Measurements from ENCODE around the gene CRYAA.

CRYAA gene

DNA sequence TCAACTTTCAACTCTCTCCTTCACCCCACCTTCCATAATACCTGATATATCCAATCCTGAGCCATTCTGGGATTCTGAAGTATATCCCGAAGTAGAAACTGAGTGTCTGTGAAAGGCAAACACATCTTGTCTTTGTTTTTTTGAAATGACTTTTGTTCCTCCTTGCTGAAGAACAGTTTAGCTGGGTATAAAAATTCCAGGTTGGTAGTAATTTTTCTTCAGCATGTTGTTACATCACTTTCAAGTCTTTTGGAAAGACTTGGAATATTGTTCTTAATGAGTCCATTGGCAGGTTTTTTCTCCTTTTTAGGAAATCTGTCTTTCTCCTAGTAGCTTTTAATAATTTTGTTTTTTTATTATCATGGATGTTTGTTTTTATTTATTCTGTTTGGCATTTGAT, 32.7 kb downstream of the CRYAA start:
- H3K4me3 ChIP-seq (ENCODE audit: low read depth, low read length), result no peak overlapping the region

DNA sequence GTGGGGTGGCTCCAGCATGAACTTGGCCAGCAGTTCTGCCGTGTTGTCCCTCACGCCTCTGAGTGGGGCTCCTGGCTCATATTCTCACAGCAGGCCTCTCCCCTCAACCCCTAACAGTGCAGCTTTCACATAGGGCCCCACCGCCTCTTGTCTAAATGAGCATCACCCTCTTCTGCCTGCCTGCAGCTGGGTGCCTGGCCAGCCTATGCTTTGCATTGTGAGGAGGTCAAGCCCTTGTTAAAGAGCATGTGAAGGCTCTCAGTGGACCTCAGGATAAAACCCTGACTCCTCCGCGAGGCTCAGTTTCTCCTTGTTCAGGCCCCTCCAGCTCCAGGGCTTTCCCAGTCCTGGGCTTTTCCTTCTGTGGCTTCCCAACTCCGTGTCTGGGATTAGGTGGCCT, 34.8 kb downstream of the CRYAA start:
- no peak overlapping the region for H3K4me3 ChIP-seq (ENCODE audit: low read depth, low read length)

DNA sequence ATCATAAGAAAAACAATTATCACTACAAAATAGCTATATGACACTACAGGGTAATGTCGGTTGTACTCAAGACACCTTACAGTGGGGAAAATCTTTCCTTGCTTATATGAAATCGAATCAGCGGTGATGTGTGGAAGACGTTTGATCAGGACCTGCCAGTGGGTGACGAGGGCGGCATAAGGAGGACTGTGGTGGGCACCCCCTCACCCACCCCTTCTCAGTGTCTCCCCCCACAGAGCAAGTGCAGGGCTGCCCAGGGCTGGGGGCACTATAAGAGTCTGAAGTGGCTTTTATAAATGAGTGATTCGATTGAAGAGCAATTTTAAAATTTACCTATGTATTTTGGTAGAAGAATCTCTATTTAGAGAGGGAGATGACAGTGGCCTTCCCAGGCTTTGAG, 35.8 kb downstream of the CRYAA start:
- no peak overlapping the region for H3K4me3 ChIP-seq (ENCODE audit: low read depth, low read length)

DNA sequence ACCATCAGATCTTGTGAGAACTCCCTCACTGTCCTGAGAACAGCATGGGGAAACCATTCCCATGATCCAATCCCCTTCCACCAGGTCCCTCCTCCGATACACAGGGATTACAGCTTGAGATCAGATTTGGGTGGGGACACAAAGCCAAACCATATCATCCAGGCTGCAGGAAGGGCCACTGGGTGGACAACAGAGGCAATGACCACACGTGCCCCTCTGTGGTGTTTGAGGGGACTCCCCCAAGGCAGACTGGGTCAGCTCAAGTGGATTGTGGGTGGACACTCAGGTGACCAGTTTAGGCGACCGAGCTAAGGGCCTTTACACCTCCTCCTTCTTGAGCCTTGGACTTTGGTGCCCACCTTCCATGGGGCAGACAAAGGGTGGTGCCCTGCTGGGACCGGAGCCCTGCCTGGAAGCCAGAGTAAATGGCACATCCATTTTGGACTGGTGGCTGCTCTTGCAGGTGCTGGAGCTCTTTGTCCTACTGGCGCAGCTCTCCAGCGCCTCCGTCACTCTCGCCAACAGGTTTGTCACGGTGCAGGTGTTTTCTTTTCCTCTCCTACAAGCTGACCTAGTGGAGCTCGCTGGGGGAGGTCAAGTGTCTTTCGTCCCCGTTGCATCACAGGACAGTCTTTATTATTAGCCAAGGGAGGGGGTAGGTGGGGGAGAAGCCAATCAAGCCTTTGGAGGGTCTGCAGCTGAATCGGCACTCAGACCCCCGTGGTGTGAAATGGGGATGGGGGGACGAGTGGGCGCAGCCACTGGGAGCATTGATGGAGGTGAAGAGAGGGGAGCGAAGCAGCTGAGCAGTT, 37.6 kb downstream of the CRYAA start:
- H3K4me3 ChIP-seq (ENCODE audit: low read depth, low read length), result no peak overlapping the region

DNA sequence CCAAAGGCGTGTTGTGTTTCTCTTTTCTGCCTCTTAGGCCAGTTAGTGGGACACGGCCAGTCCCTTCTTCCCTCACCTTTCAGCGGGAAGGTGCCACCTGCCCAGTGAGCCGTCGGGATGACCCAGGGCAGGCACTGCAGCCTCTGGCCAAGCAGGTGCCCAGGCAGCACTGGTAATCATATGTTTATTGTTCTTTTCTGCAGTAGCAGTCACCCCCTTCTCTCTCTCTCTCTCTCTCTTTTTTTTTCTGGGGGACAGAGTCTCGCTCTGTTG, 38.2 kb downstream of the CRYAA start:
- no peak overlapping the region for H3K4me3 ChIP-seq (ENCODE audit: low read depth, low read length)

DNA sequence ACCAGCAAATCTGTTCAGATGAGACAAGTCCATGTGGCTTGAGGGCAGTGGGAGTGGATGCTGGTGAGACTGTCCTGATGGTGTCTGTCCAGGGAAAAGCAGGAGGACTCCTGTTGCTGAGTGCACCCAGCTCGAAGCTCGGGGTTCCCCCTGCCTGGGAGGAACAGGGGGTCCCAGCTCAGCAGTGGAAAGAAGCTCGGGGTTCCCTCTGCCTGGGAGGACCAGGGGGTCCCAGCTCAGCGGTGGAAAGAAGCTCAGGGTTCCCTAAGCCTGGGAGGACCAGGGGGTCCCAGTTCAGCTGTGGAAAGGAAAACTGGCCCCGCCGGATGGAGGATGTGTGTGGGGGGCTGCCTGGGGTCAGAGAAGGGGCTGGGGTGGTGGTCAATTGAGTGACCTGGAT, 39.1 kb downstream of the CRYAA start:
- H3K4me3 ChIP-seq (ENCODE audit: low read depth, low read length), result no peak overlapping the region

DNA sequence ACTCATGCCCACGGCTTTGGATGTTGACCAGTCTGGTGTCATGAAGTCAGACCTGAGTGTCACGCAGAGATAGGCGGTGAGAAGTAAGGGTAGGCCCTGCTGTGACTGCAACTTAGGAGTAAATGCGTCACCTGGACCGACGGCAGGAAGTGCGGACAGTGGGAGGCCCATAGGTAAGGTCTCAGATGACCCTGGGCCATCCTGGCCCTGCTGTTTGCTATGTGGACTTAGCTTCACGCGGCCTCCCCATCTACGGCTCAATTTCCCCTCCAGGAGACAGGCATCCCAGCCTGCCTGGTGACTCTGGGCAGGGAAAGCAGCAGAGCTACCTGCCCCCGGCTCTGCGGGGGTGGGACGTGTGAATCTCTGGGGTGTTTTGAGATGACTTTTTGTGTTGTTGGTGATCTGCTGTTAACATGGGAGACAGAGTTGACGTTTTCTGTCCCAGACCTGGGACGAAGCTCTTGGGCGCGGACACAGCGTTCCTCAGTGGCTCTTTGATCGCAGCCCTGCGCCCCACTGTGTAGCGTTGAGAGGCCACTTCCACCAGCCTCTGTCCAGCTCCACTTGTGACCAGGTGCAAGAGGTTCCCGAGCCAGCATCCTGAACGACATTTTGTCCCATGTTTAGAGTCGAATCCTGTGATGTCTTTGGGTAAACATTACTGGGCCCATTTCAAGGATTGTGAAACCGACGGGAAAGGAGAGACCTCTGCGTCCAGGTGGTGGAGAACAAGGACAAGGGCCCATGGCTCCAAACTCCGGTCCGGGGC, 39.9 kb downstream of the CRYAA start:
- H3K4me3 ChIP-seq (ENCODE audit: low read depth, low read length), result no peak overlapping the region

DNA sequence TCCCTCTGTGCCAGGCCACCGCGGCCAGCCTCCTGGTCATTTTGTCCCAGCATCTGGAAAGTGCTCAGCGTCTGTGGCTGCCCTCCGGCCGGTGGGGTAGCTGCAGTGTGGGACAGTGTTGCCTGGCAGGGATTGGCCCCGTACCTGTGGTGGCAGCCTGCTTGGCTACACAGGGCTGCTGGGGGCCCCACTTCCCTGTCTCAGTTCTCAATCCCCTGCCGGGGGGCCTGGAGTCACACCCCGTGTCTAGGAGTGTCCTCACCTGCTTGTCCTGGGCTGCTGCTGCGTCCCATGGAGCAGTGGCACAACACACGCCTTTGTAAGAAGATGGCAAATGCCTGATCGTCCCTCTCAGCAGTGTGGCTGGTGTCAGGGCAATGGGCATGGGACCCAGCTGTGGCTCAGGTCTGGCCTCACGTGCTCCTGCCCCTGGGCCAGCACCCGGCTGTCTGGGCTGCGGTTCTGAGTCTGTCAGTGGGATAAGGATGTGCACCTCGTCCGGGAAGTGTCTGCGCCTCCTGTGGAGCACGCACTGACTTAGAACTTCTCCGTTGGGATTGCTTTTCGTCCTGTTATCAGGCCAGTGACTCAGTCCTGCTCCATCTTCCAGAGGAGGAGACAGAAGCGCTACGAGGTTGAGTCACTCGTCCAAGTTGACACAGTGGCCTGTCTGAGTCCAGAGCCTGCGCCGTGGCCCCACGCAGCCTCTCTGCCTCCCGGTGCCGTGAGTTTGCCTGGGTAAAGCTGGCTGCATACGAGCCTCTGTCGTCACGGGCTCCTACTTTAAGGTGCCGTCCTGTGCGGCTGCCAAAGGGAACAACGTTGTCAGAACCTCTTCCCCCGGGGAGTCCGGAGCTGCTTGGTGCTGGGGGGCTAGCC, 41.0 kb downstream of the CRYAA start:
- no peak overlapping the region for H3K4me3 ChIP-seq (ENCODE audit: low read depth, low read length)

DNA sequence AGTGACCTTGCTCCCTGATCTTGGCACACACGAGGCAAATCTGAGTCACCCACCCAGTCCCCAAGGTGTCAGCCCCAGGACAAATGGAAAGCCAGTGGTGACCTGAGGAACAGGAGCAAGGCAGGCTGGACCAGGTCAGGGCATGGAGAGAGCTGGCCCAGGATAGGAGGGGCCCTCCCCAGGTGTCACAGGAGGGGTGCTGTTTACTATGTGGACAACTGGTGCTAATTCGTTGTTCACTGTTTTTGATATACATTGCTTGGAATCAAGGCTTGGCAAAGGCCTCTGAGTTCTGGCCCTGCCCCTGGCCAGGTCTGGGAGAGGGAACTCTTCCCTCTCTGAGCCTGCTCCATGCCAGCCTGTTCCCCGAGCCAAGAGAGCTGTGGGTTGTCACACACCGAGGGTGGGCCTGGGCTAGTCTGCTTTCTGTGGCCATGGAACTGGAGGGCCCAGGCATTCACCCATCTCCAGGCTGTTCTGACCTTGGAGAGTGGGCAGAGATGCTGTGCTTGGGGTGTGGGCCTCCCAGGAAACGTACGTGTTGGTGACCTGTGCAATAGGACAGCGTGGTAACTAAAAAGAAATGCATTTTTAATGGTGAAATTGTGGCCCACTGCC, 41.8 kb downstream of the CRYAA start:
- no peak overlapping the region for H3K4me3 ChIP-seq (ENCODE audit: low read depth, low read length)

DNA sequence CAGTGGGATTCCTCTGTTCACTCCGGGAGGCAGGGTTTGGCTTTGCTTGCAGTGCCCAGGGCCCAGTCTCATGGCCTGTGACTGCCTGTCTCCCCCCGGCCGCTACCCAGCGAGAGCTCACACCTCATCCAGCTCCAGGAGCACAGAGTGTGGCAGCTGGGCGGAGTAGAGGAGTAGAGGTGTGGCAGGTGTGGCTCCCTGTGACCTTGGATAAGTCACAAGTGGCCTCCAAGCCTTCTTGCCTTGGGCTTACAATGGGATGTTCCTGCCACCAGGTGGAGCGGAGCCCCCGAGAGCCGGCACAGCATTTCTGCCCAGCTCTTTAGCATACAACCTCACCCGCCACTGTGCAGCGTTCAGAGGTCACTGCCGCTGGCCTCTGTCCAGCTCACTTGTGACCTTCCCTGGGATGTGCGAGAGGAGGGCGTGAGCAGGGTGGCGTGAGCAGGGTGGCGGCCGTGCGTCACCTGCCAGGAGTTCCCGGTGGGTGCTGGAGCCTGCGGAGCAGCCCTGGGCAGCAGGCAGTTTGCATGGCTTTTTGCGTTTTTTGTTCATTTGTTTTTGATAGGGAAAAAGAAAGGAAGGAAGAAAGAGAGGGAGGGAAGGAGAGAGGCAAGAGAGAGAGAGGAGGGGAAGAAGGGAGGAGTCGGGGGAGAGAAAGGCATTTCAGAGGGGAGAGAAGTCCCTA, 42.4 kb downstream of the CRYAA start:
- no peak overlapping the region for H3K4me3 ChIP-seq (ENCODE audit: low read depth, low read length)

DNA sequence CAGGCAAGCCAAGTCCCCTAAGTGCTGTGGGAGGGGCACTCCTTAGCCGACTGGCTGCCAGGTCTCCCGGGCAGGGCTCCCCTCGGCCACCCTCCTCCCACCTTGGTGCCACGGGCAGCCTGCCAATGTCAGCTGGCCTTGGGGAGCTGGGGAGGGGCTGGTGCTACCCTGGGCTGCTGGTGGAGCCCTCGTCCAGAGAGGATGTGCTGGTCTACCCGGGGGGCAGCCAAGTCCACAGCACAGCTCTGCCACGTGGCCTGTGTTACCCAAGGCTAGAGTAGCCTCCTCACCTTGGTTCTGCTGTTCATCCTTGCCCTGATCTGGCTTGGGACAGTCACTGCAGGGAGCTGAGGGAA, 42.9 kb downstream of the CRYAA start:
- H3K4me3 ChIP-seq (ENCODE audit: low read depth, low read length), result no peak overlapping the region
